ENCODE measurements around the gene LPXN.

The LPXN gene

DNA sequence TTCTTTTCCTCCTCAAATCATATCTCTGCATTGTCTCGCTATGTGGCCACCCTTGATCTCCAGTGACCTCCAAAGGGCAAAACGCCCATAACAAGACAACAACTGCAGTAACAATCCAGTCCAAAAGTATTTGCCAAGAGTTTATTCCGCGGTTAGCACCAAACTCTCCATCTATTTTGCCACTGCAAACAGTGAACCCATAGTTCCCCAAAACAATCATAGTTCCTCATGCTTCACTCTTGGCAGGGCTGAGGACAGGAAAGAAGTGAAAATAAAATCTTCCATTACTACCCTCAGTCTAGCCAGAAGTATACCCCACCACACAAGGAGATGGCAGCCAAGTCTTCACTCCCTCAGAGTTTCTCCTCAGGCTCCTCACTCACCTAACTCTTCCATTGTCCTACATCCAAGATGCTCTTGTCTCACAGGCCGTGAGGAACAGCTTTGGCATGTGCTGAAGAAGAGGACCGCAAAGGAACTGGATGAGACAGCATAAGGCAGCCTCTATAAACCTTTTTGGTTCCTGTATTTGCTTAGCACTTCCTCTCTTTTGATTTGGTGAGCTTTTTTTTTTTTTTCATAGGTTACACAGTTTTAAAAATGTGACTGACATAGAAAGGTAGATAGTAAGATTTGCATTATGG, at the start of gene LPXN:
Gene LPXN (minus strand): TSS at position 480 of the 644 bp plus-strand sequence. CDS start 84 bp downstream, at position 396.
- no peak for DNase-seq (ENCODE audit: low read depth in 2 of 2)

DNA sequence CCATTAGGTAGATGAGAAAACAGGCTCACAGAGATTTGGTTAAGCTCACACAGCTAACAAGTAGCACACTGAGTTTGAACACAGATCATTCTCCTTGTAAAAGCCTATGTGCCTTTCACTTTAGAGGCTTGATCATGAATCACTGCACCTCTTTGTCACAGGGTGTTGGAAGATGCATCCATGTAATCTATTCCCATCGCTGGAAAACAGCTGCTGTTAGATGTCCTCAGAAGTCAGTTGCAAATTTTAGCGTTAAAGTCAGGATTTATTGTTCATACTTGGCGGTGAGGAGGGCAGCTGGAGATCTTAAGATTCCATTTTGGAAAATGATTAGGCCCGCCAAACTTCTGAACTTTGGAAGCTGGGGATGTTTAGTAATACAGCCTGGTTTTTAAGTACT, 49.4 kb upstream of the LPXN start:
- DNase-seq (ENCODE audit: low read depth in 2 of 2) = no peak

DNA sequence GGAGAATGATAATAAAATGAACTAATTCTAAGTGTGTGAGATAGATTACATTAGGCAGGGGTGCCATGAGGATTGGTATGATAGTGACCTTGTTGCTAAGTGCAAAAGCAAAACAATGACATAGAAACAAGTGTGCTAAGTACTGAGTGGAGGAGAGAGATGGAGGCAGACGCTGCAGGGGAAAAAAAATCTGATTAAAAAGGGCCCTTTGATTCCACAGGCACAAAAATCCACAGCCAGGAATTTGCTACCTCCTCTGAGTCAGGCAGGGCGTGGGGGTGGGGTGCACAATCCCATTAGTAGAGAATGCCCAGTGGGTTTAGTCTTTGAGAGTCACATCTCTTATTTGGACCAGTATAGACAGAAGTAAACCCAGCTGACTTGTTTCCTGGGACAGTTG, 46.7 kb upstream of the LPXN start, which contains the start of gene CNTF:
Gene CNTF (plus strand): TSS at position 322 of the 400 bp plus-strand sequence. CDS start 88 bp downstream, outside the sequence.
- DNase-seq (ENCODE audit: low read depth in 2 of 2) = no peak

DNA sequence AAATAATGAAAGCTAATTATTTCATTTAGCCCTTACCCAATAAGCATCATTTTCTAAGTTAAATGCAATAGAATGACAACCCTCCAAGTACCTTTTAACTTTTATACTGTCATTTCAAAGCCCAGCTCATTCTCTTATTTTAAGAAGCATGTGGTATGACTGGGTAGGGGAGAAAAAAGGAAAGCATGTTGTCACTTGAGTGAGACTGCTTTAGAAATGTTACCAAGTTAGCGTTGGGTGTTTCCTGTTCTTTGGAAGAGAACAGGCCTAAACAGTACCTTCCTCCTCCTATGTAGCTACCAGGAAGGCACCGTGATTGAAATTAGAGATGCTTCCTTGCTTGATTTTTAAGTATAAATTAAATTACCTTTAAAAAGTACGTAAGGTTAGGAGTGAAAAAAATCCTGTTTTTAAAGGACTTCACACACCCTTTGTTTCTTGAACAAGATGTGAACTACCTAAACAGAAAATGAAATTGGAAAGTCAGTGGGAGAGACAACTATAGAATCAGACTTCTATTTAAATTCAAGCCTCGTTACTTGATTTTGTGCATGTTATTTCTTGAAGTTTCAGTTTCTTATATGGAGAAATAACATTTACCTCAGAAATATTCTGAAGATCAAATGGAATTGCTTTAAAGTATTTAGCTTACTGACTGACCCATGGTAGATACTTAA, 46.1 kb upstream of the LPXN start:
- DNase-seq (ENCODE audit: low read depth in 2 of 2) = no peak

DNA sequence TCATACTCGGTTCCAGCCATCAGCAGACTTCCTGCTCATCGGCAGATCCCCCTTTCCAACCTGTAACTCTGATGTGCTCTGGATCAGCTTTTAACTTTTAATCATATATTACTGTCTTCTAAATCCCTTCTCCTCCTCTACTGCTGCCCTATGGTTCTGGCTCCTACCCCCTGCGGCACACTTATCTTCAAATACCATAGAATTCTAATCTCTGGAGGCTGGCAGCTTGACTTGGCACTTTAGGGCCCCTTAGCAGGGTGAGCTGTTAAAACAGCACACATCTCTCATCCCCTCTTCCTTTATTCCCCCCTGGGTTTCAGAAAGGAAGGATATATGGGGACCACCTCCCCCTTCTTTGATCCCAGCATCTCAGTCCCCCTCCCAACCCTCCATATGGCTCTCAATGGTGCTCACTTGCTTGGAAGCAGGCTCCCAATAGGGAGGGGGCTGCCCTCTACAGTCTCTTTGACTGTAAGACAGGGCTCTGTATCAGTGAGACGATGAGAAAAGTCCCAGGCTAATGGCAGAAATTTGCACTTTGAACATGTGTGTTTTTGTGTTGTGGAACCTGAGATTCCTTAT, 42.4 kb upstream of the LPXN start:
- DNase-seq (ENCODE audit: low read depth in 2 of 2) = no peak

DNA sequence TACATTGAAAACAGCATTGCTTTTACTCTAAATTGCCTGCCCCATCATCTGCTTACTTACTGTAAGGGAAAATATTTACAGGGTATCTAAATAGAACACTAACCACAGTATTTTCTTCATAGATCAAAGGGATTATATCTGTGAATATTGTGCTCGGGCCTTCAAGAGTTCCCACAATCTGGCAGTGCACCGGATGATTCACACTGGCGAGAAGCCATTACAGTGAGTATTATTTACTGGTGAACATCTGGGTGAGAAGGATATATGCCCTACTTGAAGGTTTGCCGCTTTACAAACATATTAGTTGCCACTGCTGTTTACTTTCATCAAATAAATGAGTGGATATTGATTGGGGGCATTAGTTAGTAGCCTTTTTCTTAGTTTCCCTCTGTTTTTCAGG, 40.9 kb upstream of the LPXN start:
- peak; percentile 76 to 77 for DNase-seq (ENCODE audit: low read depth in 2 of 2)

DNA sequence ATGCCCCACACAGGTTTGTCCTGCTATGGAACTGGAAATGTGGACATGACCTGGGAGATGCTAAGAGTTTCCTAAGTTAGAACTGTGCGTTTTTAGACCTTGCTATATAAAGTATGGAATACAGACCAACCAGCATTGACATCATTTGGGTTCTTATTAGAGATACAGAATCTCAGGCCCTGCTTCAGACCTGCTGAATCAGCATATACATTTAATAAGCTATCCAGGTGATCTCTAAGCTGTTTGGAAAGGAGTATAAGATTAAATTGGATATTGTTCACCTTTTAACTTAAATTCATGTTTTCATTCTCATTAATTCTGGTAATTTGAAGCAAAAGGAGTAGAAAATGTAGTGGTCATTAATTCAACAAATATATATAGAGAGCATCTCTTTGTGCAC, 39.9 kb upstream of the LPXN start:
- DNase-seq (ENCODE audit: low read depth in 2 of 2) = no peak

DNA sequence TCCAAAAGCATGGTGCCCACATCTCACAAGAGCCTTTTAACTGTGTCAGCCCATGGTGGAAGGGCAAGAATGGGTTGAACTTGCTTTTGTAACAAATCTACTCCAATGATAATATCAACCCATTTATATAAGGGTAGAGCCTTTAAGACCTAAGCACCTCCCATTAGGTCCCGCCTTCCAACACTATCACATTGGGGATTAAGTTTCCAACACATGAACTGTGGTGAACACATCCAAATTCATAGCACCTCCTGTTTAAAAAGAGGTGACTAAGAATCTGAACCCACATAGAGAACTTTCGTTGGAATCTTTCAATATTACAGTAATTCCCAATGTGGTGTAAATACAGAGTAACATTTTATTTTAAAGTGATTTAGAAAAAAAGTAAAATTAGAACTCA, 37.6 kb upstream of the LPXN start:
- no peak for DNase-seq (ENCODE audit: low read depth in 2 of 2)

DNA sequence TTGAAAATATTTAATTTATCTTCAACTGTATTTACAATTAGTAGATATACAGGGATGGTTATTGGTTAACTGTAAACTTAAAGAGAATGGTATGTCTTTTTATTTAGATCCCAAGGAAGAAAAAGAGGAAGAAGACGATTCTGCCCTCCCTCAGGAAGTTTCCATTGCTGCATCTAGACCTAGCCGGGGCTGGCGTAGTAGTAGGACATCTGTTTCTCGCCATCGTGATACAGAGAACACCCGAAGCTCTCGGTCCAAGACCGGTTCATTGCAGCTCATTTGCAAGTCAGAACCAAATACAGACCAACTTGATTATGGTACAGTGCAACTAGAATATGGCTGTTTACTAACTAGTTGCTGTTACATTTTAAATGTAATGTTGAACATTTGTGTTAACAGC, 34.1 kb upstream of the LPXN start:
- no peak for DNase-seq (ENCODE audit: low read depth in 2 of 2)

DNA sequence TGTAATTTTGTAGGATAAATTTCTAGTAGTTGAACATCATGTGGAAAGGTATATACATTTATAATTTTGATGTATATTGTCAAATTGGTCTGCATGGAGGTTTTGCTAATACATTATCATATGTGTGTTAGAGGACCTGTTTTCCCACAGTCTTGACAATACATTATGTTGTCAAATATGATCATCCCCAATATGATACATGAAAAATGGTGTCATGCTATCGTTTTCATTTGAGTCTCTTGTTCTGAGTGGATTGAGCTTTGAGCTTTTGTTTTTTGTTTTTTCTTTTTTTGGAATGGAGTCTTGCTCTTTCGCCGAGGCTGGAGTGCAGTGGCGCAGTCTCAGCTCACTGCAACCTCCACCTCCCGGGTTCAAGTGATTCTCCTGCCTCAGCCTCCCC, 32.7 kb upstream of the LPXN start:
- DNase-seq (ENCODE audit: low read depth in 2 of 2) = no peak

DNA sequence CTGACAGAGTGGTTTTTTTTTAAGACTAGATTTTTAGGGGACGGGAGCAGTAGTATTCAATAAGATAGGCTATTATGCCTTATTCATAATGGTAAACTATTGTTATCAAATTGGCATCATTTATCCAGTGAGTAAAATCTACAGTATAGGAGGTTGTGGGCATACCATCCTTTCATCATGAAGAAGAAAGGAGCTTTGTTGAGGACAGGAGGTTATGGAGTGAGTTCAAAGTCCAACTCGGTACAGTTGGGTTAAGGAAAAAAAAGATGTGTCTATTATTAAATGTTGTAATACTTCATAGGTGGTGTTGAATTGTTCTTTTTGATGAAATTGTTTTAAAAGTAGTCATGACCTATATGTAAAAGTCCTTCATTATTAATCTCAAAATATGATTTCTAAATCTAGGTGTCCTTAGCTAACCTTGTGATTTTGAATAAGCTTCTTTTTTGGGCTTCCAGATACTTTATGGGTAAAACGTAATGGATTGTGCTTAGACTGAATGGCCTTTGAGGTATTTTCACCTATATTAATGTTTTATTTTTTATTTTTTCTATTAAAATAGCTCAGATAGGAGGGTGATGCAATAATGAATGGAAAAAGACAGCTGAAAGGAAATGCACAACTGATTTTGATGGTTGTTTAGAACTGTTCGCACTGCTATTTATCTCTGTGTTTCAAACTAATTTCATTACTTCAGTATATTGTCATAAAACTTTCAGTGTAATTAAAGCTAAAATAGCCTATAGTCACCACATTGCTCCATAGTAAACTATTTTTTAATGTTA, 31.5 kb upstream of the LPXN start:
- no peak for DNase-seq (ENCODE audit: low read depth in 2 of 2)

DNA sequence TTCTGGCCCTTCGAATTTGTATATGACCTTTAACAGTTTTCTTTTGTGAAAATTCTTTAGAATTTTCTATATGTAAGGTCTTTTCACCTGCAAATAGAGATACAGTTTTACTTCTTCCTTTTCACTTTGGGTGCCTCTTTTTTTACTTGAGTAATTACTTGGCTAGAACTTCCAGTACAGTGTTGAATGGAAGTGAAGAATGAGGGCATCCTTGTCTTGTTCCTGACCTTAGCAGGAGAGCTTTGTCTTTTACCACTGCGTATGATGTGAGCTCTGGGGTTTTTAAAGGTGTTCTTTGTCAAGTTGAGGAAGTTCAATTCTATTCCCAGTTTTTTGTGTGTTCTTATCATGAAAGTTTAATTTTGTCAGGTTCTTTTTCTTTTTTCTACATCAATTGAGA, 24.9 kb upstream of the LPXN start:
- DNase-seq (ENCODE audit: low read depth in 2 of 2) = no peak

DNA sequence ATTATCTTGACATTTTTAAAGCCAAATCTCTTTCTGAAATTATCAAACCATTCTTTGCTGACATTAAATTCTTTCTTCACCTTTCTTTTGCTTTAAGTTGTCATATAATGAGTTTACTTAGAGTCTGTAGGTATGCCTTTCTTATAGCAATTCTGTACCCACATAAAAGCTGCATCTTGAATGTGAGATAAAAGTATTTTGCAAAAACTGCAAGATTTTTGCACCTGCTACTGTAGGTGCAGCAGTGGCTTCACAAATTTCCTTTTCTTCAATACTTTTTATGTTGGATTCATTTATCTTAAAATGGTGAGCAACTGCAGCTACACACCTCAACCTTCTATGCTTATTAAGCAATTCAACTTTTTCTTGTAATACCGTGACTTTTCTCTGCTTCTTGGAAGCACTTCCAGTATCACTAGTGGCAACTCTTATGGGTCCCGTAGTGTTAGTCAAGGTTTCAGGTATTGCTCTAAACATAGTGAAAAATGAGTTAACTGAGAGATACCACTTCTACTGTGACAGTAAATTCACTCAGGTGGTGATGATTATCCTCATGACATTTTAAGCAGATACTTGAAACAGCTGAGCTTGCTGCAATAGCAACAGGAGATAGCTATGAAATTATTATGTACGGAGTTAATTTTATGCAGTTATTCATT, 22.0 kb upstream of the LPXN start:
- no peak for DNase-seq (ENCODE audit: low read depth in 2 of 2)

DNA sequence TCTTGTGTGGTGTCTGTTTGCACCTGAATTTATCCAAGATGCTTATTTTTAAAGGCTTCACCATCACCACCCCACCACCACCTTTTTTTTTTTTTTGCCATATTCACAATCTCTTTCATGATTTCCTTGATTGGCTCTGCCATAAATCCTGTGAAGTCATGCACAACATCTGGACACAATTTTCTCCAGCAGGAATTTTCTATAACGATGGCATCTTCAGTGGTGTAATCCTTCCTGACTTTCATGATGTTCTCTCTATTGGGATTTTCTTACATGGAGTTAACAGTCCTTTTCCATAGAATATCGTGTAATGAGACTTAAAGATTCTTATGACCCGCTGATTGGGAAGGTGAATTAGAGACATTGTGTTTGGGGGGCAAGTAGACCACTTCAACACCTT, 21.0 kb upstream of the LPXN start:
- DNase-seq (ENCODE audit: low read depth in 2 of 2) = no peak

DNA sequence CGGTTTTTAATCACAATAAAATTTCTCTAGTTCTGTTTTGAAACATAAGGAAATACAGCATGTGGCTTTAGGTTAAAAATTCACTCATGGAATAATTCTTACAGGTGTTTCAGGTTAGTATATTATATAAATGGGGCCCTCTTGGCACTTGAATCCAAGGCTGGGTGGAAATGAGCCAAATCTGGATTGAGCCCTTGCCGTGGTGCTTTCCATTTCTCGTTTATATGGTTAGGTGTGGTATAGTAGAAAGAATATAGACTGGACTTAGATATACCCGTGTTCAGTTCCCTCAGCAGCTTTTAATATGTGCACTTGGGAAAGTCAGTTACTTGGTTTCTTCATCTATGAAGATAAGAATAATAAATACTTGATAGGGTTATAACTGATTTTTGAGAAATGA, 19.2 kb upstream of the LPXN start:
- no peak for DNase-seq (ENCODE audit: low read depth in 2 of 2)

DNA sequence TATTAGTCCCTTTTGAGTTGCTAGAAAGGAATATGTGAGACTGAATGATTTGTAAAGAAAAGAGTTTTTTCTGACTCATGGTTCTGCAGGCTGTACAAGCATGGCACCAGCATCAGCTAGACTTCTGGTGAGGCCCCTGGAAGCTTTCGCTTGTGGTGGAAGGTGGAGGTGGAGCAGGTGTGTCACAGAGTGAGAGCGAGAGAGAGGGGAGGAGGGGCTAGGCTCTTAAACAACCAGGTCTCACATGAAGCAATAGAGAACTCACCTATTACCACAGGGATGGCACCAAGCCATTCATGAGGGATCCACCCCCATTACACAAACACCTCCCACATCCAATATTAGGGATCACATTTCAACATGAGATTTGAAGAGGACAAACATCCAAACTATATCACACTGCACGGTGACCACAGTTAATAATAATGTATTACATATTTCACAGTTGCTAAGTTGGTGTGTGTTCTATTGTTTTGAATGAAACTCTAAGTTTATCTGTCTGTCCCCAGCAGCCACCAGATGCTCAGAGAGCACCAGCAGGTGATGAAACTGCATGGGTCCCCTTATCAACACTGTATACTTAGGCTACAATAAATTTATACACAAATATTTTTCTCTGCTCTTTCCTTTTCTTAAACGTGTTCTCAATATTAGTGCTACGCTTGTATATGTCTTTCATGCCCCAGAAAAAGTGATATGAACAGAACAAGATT, 17.3 kb upstream of the LPXN start:
- DNase-seq (ENCODE audit: low read depth in 2 of 2) = no peak

DNA sequence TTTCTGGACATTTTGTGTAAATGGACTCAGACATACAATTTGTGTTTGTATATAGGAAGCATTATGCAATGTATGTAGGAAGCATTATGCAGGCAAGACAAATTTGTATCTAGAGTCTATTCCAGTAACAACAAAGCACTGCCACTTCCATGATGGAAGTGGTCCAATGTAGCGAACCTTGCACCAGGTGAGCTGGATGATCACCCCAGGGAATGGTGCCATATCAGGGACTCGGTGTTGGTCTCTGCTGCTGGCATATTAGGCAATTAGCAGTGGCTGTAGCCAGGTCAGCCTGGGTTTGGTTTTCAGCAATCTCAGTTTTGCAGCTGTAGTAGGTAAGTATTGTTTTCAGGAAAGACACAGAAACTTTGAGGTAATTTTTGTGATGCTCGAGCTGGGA, 16.0 kb upstream of the LPXN start:
- DNase-seq (ENCODE audit: low read depth in 2 of 2) = no peak

DNA sequence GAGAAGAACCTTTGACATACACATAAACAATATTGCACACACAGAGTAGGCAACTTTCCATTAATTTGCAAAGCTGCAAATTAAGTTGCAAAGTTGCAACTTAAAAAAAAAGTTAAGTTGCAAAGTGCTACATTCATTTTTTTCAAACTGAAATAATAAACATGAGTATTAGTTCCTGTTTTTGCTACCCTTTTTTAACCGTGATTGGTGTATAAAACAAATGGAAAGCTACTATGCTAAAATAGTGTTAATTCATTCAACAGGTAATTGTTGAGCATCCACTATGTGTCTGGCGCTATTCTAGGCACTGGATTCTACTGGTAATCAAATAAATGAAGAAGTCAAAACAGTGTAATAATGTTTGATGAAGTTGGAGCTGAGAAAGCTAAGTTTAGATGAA, 11.3 kb upstream of the LPXN start:
- no peak for DNase-seq (ENCODE audit: low read depth in 2 of 2)

DNA sequence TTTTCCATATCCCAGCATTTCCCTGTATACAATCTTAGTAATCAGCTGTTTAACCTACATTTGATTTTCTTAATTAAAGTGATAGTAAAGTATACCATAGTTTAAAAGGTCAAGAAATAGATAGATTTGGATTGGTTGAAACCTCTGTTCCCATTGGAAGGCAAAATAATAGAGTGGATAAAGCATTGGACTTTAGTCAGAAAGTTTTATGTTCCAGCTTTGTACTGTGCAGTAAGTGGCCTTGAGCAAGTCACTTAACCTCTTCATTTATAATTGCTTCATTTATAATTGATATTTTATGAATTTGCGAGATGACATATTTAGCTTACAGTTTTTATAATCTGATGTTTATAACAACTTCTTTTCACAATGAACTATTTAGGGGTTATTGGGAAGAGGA, 6.8 kb upstream of the LPXN start:
- DNase-seq (ENCODE audit: low read depth in 2 of 2) = no peak

DNA sequence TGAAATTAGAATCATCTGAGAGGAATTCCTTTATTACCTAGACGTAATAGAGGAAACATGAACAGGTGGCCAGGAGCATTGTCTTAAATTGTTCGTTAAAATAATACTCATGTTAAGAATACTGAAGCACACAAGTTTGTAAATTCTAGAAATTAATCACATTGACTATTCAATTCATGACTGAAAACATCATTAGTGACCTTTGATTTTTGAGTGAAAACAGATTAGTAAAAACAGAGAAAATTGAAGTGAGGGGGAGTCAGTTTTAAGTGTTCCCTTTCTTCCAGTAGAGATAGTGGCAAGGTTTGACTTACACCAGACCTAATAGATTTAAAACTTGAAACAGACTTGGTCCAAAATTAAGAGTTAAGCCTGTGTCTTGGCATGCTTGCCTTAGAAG, 4.7 kb upstream of the LPXN start:
- no peak for DNase-seq (ENCODE audit: low read depth in 2 of 2)

All from fibroblast of skin of left quadriceps (primary cell).